ENCODE measurements around the gene NEURL1B. TPM values are rescaled to one million over a fixed set of nuclear protein-coding genes. Genes with fewer than 3 reads are reported as not detected.
A peak's percentile ranks its signal among the peaks of the same experiment; 100 is the strongest.

NEURL1B gene
- total and polyA plus RNA-seq, 12 donors: 9.8 to 99.9 (median 41.5) TPM

DNA sequence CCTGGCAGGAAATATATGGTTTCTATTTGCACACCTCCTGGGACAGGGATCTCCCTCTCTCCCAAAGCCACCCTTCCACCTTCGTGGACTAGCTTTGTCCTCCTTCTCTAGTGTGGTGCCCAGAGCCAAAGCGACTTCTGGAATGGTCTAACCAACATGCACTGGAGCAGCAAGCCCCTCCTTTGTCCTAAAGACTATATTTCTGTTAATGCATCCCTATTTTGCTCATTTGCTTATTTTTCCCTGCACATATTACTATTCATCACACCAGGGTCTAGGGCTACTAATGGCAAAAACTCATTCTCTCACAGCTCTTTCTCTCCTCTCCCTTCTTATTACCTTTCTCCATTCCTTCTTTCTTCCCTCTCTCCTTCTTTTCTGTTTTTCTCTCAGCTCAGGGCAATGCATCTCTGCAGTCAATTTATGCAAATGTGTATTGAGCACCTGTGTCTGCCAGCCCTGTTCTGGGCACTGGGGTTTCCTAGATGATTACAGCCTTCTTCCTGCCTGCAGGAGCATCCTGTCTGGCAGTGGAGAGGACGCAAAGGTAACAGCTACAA lies 2.8 kb upstream of the NEURL1B start:
- TF ChIP-seq POLR2A (IDR thresholded peaks at IDR 0.05): no peak
- TF ChIP-seq, protein P1, sequence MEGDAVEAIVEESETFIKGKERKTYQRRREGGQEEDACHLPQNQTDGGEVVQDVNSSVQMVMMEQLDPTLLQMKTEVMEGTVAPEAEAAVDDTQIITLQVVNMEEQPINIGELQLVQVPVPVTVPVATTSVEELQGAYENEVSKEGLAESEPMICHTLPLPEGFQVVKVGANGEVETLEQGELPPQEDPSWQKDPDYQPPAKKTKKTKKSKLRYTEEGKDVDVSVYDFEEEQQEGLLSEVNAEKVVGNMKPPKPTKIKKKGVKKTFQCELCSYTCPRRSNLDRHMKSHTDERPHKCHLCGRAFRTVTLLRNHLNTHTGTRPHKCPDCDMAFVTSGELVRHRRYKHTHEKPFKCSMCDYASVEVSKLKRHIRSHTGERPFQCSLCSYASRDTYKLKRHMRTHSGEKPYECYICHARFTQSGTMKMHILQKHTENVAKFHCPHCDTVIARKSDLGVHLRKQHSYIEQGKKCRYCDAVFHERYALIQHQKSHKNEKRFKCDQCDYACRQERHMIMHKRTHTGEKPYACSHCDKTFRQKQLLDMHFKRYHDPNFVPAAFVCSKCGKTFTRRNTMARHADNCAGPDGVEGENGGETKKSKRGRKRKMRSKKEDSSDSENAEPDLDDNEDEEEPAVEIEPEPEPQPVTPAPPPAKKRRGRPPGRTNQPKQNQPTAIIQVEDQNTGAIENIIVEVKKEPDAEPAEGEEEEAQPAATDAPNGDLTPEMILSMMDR (IDR thresholded peaks at IDR 0.05): no peak
- intact Hi-C loops (cut with DNase I): no loop called here
- 87 to 93% (median 90%) methylated on average over 3 of the region's 3 CpGs for WGBS, 4 donors
- Histone ChIP-seq H3K9me3 (replicated peaks in 1 of 3) (no peaks in the 10 kb centered on the region), H3K27ac (no peak overlapping the region), H3K4me1 (replicated peaks in 1 of 2) (peaks cover 18 to 26% of the 10 kb centered on the region in 2 donors), H3K27me3 (no peaks in the 10 kb centered on the region), H3K4me3 (no peak overlapping the region), H3K36me3 (replicated peaks in 1 of 2) (no peaks in the 10 kb centered on the region)
- DNase-seq: no peak

DNA sequence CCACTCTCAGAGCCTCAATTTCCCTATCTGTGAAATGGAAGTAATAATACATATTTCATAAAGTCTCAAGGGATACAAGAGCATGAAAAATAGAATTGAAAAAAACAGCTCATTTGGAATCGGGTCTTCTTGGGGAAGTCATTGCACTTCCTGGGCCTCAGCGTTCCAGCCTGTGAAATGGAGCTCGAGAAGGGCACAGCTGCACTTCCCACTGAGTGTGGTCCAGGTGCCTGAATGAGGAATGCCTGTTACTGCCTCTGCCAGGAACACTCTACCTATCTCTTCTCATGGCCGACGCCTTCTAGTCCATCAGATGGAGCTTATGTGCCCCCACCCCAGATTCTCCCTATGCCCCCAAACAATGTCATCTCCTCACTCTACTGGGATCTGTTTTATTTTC lies 924 bp upstream of the NEURL1B start:
- no peak overlapping the region for H3K4me3 ChIP-seq
- TF ChIP-seq, protein P1 (IDR thresholded peaks at IDR 0.05): no peak
- no peak for TF ChIP-seq POLR2A (IDR thresholded peaks at IDR 0.05)
- peaks cover 18 to 36% of the 10 kb centered on the region in 2 donors for H3K4me1 ChIP-seq (replicated peaks in 1 of 2)
- no peak for DNase-seq
- no peaks in the 10 kb centered on the region for H3K36me3 ChIP-seq (replicated peaks in 1 of 2)
- WGBS, 4 donors: 83 to 92% (median 88%) methylated on average over 5 of the region's 5 CpGs
- no peaks in the 10 kb centered on the region for H3K27me3 ChIP-seq
- H3K27ac ChIP-seq: peak overlapping the region in 1 of 5 donors; percentile 87
- intact Hi-C loops (cut with DNase I): no loop called here
- no peaks in the 10 kb centered on the region for H3K9me3 ChIP-seq (replicated peaks in 1 of 3)

DNA sequence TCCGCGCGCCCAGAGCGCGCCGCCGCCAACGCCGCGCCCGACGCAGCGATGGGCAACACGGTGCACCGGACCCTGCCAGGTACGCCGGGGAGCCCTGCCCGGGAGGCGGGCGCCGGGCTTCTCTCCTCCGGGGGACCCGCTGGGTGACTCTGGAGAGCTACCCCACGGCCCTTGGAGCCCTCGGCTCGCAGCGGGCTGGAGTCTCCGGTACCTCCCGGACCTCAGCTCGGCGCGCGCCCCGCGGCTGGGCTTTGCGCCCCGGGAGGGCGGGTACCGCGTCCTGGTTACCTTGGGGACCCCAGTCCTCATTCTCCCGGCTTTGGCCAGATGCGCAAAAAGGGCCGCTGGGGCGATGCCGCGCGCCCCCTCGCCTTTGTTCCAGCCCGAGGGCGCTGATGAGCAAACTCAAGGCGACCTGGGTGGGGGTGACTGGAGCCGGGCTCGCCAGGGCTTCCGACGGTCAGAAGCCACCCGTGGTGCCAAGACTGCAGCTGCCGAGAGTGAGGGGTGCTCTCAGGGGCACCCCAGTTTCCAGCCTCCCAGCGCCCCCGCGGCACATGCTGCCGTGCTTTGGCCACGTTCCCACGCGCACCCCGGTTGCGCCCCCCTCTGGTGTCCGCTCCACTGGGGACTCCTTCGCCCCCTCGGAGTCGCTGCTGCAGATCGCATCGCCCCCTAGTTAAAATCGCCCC lies 442 bp downstream of the NEURL1B start:
- Histone ChIP-seq H3K27me3 (no peaks in the 10 kb centered on the region), H3K4me3 (peak overlapping the region in 3 of 4 donors; percentile 13 to 91 (median 32)), H3K4me1 (replicated peaks in 1 of 2) (peaks cover 18 to 36% of the 10 kb centered on the region in 2 donors), H3K36me3 (replicated peaks in 1 of 2) (no peaks in the 10 kb centered on the region), H3K9me3 (replicated peaks in 1 of 3) (no peaks in the 10 kb centered on the region), H3K27ac (peak overlapping the region in 4 of 5 donors; percentile 73 to 89 (median 82))
- intact Hi-C loops (cut with DNase I): no loop called here
- 0 to 1% (median 1%) methylated on average over 1 to 73 of the region's 73 CpGs; no CpG with 5 or more reads in 1 of the 4 donors for WGBS, 4 donors
- DNase-seq: no peak
- TF ChIP-seq, protein P1 (IDR thresholded peaks at IDR 0.05): no peak
- TF ChIP-seq POLR2A (IDR thresholded peaks at IDR 0.05): peak in 1 of 2 donors; percentile 15

DNA sequence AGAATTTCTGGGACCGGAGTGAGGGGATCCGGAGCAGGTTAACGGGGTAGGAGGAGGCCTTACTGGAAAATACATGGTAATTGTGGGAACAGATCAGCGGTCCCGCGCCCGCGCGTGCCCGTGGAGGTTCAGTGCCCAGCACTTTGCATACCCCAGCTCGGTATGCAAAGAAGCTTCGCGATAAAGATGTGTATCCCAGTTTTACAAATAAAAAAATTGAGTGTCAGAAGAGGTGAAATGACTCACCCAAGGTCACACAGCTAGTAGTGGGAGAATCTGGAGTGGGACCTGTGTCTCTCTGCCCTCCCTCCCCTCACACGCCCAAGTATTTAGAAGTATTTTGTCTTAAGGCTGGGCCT lies 967 bp downstream of the NEURL1B start:
- TF ChIP-seq, protein P1 (IDR thresholded peaks at IDR 0.05): no peak
- no peak for TF ChIP-seq POLR2A (IDR thresholded peaks at IDR 0.05)
- Histone ChIP-seq H3K27me3 (no peaks in the 10 kb centered on the region), H3K9me3 (replicated peaks in 1 of 3) (no peaks in the 10 kb centered on the region), H3K36me3 (replicated peaks in 1 of 2) (no peaks in the 10 kb centered on the region), H3K4me3 (peak overlapping the region in 3 of 4 donors; percentile 13 to 91 (median 32)), H3K27ac (peak overlapping the region in 4 of 5 donors; percentile 73 to 89 (median 82)), H3K4me1 (replicated peaks in 1 of 2) (peaks cover 18 to 38% of the 10 kb centered on the region in 2 donors)
- DNase-seq: no peak
- WGBS, 4 donors: 3 to 10% (median 6%) methylated on average over 14 of the region's 14 CpGs
- intact Hi-C loops (cut with DNase I): no loop called here
